MCF 10A (cell line): Measurements from ENCODE around the gene PSPH. TPM values are rescaled to one million over a fixed set of nuclear protein-coding genes. Genes with fewer than 3 reads are reported as not detected.

Experiments
- BruUV-seq: library from RNA; stranded (reverse); fragments of 400-500 nt; replicated peaks from 2 replicates; lab custom pipeline; 2021; lab: Mats Ljungman, UMichigan
- CTCF ChIA-PET: fragments of 300-600 bp; sonication (Branson Sonifier 250); formaldehyde crosslinking; extraction: SDS; loops from one replicate; lab custom pipeline; 2021; ENCODE audit warnings: antibody characterized with exemption, inconsistent platforms; lab: Yijun Ruan, JAX
- POLR2A ChIA-PET: fragments of 300-600, 350-650 bp; sonication (Branson Sonifier 250); formaldehyde crosslinking; extraction: SDS; loops from one replicate; lab custom pipeline; 2020; ENCODE audit warnings: antibody characterized with exemption, inconsistent platforms; lab: Yijun Ruan, JAX
- DNase-seq: peaks from one replicate; pipeline ENCODE4 v3.0.0-alpha.2; 2018; ENCODE audit not compliant: unreplicated experiment
- H3K27ac Mint-ChIP-seq: one replicate; pipeline ENCODE4 v1.8.0; 2022; ENCODE audit warnings: mild to moderate bottlenecking, low read depth, mixed read lengths; ENCODE audit not compliant: unreplicated experiment
- H3K27me3 Mint-ChIP-seq: one replicate; pipeline ENCODE4 v1.8.0; 2022; ENCODE audit warnings: mixed read lengths; ENCODE audit not compliant: insufficient read depth, unreplicated experiment
- H3K36me3 Mint-ChIP-seq: one replicate; pipeline ENCODE4 v1.8.0; 2022; ENCODE audit warnings: mild to moderate bottlenecking, moderate library complexity, mixed read lengths; ENCODE audit not compliant: insufficient read depth, unreplicated experiment
- H3K4me1 Mint-ChIP-seq: one replicate; pipeline ENCODE4 v1.8.0; 2022; ENCODE audit warnings: mixed read lengths; ENCODE audit not compliant: insufficient read depth, unreplicated experiment
- H3K4me3 Mint-ChIP-seq: one replicate; pipeline ENCODE4 v1.8.0; 2022; ENCODE audit warnings: mild to moderate bottlenecking, moderate library complexity, mixed read lengths; ENCODE audit not compliant: unreplicated experiment
- H3K9me3 Mint-ChIP-seq: one replicate; pipeline ENCODE4 v1.8.0; 2022; ENCODE audit warnings: mixed read lengths; ENCODE audit not compliant: unreplicated experiment
- intact Hi-C: fragments of 100-400 bp; cut with micrococcal nuclease; formaldehyde crosslinking; loops from 2 replicates; pipeline ENCODE4 v1.14.1; 2022
- total RNA-seq: library from RNA; stranded (reverse); gene quantifications from 2 replicates; pipeline ENCODE4 v1.2.3, GENCODE V29; 2022
- TF ChIP-seq, protein P1 (sequence below): fragments of 200-600 bp; IDR thresholded peaks from one replicate; pipeline ENCODE4 v1.8.0; 2022; ENCODE audit warnings: antibody characterized with exemption, mild to moderate bottlenecking; ENCODE audit not compliant: unreplicated experiment

PSPH gene
- total RNA-seq, 1 experiment from 2014 or later: 56.6 TPM

GRCh38 chr7:56063882-56064625, 12.8 kb upstream of the PSPH start, which contains the start of gene SUMF2:
Gene SUMF2 (plus strand): TSS chr7:56064286. CDS start chr7:56064312, 26 bp downstream.
- TF ChIP-seq, protein P1, sequence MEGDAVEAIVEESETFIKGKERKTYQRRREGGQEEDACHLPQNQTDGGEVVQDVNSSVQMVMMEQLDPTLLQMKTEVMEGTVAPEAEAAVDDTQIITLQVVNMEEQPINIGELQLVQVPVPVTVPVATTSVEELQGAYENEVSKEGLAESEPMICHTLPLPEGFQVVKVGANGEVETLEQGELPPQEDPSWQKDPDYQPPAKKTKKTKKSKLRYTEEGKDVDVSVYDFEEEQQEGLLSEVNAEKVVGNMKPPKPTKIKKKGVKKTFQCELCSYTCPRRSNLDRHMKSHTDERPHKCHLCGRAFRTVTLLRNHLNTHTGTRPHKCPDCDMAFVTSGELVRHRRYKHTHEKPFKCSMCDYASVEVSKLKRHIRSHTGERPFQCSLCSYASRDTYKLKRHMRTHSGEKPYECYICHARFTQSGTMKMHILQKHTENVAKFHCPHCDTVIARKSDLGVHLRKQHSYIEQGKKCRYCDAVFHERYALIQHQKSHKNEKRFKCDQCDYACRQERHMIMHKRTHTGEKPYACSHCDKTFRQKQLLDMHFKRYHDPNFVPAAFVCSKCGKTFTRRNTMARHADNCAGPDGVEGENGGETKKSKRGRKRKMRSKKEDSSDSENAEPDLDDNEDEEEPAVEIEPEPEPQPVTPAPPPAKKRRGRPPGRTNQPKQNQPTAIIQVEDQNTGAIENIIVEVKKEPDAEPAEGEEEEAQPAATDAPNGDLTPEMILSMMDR: no peak
- intact Hi-C loops: loop anchor here (2.0 kb wide), 1 partner anchor 13 kb away; the partner anchor contains the start of genes CCT6A and PSPH
- H3K4me1 Mint-ChIP-seq: peaks cover 30% of the 10 kb centered on the region
- peak within 1 kb of the TSS; percentile 84 for H3K27ac Mint-ChIP-seq
- DNase-seq: peak; percentile 90
- no peaks in the 10 kb centered on the region for H3K27me3 Mint-ChIP-seq
- BruUV-seq: no TSS peak
- CTCF ChIA-PET: interaction anchor here (0.6 to 3.4 kb wide), 7 partner anchors 10 to 170 kb away, joined by 3 to 14 read pairs (median 3); partner anchors contain the start of gene PHKG1
- POLR2A ChIA-PET: interaction anchor here (0.7 to 9.3 kb wide), 15 partner anchors 8 to 490 kb away, joined by 3 to 116 read pairs (median 7); partner anchors contain the start of genes CCT6A, CHCHD2 and PSPH
- peak within 1 kb of the TSS; percentile 82 for H3K4me3 Mint-ChIP-seq
- peaks cover 82% of the 10 kb centered on the region for H3K36me3 Mint-ChIP-seq
- H3K9me3 Mint-ChIP-seq: no peaks in the 10 kb centered on the region

GRCh38 chr7:56063500-56063881, 12.2 kb upstream of the PSPH start:
- no peaks in the 10 kb centered on the region for H3K9me3 Mint-ChIP-seq
- H3K4me1 Mint-ChIP-seq: peaks cover 30% of the 10 kb centered on the region
- CTCF ChIA-PET: interaction anchor here (0.6 to 3.4 kb wide), 4 partner anchors 11 to 170 kb away, joined by 3 to 14 read pairs (median 6); no protein-coding TSS in a partner anchor
- peak overlapping the region; percentile 84 for H3K27ac Mint-ChIP-seq
- BruUV-seq: TSS peak; percentile 75
- H3K27me3 Mint-ChIP-seq: no peaks in the 10 kb centered on the region
- H3K4me3 Mint-ChIP-seq: peak overlapping the region; percentile 82
- POLR2A ChIA-PET: interaction anchor here (0.7 to 9.3 kb wide), 12 partner anchors 10 to 97 kb away, joined by 3 to 116 read pairs (median 9); partner anchors contain the start of genes CCT6A, CHCHD2 and PSPH
- no peak for DNase-seq
- TF ChIP-seq, protein P1: no peak
- intact Hi-C loops: no loop called here
- H3K36me3 Mint-ChIP-seq: peaks cover 82% of the 10 kb centered on the region

GRCh38 chr7:56062382-56062781, 11.1 kb upstream of the PSPH start:
- TF ChIP-seq, protein P1: no peak
- Mint-ChIP-seq H3K4me1 (peaks cover 30% of the 10 kb centered on the region), H3K36me3 (peaks cover 82% of the 10 kb centered on the region), H3K4me3 (no peak overlapping the region), H3K27me3 (no peaks in the 10 kb centered on the region), H3K27ac (peak overlapping the region; percentile 52), H3K9me3 (no peaks in the 10 kb centered on the region)
- DNase-seq: no peak
- ChIA-PET CTCF (interaction anchor here (1.0 to 1.2 kb wide), 4 partner anchors 10 to 44 kb away, joined by 4 to 6 read pairs (median 4); no protein-coding TSS in a partner anchor), POLR2A (interaction anchor here (0.7 to 9.3 kb wide), 7 partner anchors 9 to 59 kb away, joined by 3 to 116 read pairs (median 18); partner anchors contain the start of genes CCT6A and PSPH)
- intact Hi-C loops: no loop called here
- no TSS peak for BruUV-seq

DNA sequence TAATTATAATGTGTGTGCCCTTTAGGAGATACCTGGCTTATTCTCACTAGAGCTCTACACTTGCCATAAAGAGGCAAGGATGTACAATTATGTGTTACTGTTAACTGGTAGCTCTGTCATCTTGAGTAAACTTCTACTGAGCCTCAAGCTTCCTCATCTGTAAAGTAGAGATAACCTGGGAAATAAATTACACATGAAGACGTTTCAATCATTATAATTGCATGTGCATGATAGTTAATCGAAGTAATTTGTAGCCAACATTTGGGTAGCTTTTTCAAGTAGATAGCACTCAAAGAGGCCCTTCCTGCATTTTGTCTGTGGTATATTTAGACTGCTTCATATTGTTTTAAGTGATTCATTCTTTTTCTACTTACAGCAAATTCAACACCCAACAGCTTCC, 2.7 kb upstream of the PSPH start:
- Mint-ChIP-seq H3K4me1 (peaks cover 10% of the 10 kb centered on the region), H3K27me3 (no peaks in the 10 kb centered on the region), H3K9me3 (no peaks in the 10 kb centered on the region), H3K4me3 (no peak overlapping the region), H3K36me3 (peaks cover 76% of the 10 kb centered on the region), H3K27ac (peak overlapping the region; percentile 94)
- ChIA-PET CTCF (interaction anchor here (0.6 to 1.3 kb wide), 2 partner anchors 38 to 90 kb away, joined by 3 to 6 read pairs; partner anchors contain the start of gene NIPSNAP2), POLR2A (interaction anchor here (0.6 to 3.3 kb wide), 6 partner anchors 9 to 413 kb away, joined by 3 to 26 read pairs (median 6); partner anchors contain the start of genes NIPSNAP2 and SUMF2)
- DNase-seq: no peak
- intact Hi-C loops: no loop called here
- TF ChIP-seq, protein P1: no peak
- BruUV-seq: no TSS peak
